Midbrain (tissue), 1 donor: ENCODE measurements around the gene PKD1.

Source experiments
- DNase-seq: peaks from one replicate; lab custom pipeline; 2025; lab: John Stamatoyannopoulos, UW

Gene PKD1

DNA sequence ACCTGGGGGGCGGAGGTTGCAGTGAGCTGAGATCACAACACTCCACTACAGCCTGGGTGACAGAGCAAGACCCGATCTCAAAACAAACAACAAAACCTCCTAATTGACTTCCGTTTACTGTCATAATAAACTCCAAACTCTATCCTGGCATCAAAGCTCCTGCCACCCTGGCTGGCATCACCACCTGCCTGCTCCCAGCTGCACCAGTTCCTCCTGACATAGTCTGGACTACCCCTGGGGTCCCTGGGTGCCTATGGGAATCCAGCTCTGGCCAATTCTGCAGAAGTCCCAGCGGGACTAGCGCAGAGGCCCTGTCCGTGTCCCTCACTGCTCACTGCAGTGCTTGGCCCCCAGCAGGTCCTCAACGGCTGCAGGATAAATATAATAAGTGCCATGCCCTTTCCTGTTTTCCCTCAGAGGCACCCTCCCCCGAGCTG, 88.8 kb downstream of the PKD1 start:
- DNase-seq: no peak

- no peak for DNase-seq
Measured at GRCh38 chr16:2045965-2046892, 89.5 kb downstream of the PKD1 start.

GRCh38 chr16:2044541-2044940, 91.2 kb downstream of the PKD1 start:
- DNase-seq: no peak

- no peak for DNase-seq
Measured at GRCh38 chr16:2043667-2044451, 91.8 kb downstream of the PKD1 start.

DNA sequence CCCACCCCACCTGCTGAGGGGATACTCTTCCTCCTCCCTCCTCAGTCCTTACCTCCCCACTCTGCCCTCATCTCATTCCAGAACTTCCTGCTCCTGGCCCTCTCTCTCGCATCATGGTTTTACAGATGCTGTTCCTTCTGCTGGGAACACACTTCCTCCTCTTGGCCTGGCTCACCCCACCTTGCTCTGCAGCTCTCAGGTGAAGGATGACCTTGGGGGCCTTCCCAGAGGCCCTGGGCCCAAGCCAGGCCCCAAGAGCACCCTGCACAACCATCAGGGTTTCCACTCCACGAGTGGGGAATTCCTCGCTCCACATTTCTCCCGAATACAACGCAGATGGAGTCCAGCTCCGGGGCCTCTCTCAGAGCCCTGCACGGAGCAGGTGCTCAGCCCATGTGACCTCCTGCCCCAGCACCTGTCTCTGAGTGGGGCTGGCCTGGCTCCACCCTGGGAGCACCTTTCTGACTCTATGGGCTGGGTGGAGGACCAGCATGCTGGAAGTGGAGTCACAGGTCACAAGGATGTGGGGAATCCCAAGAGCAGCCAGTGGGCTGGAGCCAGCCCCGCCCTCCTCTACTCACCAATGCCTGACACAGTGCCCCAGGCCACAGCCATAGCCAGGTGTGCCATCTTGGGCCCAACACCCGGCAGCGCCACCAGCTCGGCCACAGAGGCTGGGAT, 92.6 kb downstream of the PKD1 start:
- DNase-seq: no peak

DNA sequence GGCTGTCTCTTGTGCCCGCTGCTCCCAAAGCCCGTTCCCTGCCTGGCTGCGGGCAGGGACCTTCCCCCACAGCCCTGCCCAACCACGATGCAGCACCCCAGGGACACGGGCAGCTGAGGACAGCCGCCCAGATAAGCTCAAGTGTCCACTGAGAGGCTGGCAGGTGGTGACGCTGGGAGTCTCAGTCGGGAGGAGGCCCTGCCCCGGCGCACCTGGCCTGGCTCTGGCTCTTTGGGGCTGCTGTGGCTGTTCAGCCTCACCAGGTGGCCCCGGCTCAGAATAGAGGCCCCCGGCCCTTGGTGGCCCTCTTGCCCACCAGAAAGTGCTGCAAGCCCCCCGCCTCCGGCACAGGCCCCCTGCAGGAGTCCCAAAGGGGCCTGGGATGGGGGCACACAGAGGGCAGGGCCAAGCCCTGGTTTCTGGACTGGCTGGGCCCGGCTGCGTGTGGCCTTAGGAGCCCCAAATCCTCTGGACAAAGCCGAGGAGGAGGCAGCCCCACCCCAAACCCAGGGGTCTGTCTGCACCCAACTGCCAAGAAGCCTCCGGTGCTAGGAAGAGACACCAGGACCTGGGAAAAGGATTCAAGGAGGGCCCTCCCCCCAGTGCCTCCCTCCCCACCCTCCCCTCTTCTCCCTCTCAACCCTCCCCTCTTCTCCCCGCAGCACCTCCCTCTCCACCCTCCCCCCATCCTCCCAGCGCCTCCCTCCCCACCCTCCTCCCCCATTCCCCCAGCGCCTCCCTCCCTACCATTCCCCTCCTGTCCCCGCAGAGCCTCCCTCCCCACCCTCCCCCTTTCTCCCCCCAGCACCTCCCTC, 93.3 kb downstream of the PKD1 start:
- no peak for DNase-seq

- no peak for DNase-seq
Measured at GRCh38 chr16:2040787-2041522, 94.7 kb downstream of the PKD1 start.

DNA sequence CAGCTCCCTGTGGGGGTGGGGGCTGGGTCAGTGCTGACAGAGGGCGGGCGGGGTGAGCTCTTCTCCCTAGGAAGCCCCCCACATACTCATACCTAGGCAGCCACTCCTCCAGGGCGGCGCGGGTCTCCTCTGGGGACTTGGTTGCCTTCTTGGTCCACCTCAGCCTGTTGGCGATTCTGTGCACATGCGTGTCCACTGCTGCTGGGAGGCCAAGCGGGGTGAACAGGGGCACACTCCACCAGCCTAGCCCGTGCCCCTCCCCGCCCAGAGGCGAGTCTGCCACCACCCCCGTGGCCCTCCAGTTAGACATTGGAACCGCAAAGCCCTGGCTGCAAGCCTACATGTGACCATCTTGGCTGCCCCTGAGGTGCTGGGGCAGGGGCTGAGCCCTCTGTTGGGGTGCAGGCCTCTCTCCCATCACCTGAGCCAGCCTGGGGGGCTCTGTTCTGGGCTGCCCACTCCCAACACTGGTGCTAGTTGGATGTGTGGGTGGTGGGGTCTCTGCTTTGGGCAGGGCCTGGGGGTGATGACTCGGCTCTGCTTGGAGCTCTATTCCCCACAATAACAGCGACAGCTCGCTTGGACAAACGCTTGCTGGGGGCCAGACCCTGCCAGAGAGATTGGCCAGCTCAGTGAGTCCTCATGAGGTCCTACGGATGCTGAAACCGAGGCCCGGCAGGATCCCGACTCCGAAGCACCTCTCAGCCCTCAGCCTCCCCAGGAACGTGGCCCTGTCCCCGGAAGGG, 95.5 kb downstream of the PKD1 start:
- DNase-seq: no peak

GRCh38 chr16:2039274-2040031, 96.2 kb downstream of the PKD1 start:
- DNase-seq: no peak
